ENCODE results near the gene DENND1C. TPM values are rescaled to one million over a fixed set of nuclear protein-coding genes. Genes with fewer than 3 reads are reported as not detected.
A peak's percentile ranks its signal among the peaks of the same experiment; 100 is the strongest.

The DENND1C gene
- polyA plus RNA-seq, 1 donor from 2014 or later: 0.17 TPM

GRCh38 chr19:6464070-6464873, 17.3 kb downstream of the DENND1C start, which contains the start of gene CRB3:
TSS of gene CRB3 (plus strand) at chr19:6464271. CDS start at chr19:6464702, 431 bp downstream.
- no peak within 1 kb of the TSS for H2AFZ ChIP-seq (ENCODE audit: low read depth, low read length)
- no peaks in the 10 kb centered on the region for H3K9me3 ChIP-seq (ENCODE audit: low read length)
- no peak within 1 kb of the TSS for H3K27ac ChIP-seq (ENCODE audit: low read length)
- no peaks in the 10 kb centered on the region for H3K36me3 ChIP-seq (ENCODE audit: insufficient read depth, low read length)
- no peak within 1 kb of the TSS for H3K4me2 ChIP-seq (ENCODE audit: low read length)
- peak within 1 kb of the TSS; percentile 44 for H3K4me3 ChIP-seq (ENCODE audit: low read length)
- no peak for TF ChIP-seq POLR2AphosphoS5 (IDR thresholded peaks at IDR 0.05)
- no peak for TF ChIP-seq EZH2 (IDR thresholded peaks at IDR 0.05; ENCODE audit: borderline replicate concordance, insufficient read depth, low read length, poor library complexity, severe bottlenecking)
- no peak for TF ChIP-seq SMC3 (conservative IDR thresholded peaks at IDR 0.05; ENCODE audit: poor library complexity)
- no peak for TF ChIP-seq TAF1 (IDR thresholded peaks at IDR 0.05; ENCODE audit: low read depth)
- TF ChIP-seq REST (IDR thresholded peaks at IDR 0.05; ENCODE audit: borderline replicate concordance): no peak
- TF ChIP-seq, protein P1, sequence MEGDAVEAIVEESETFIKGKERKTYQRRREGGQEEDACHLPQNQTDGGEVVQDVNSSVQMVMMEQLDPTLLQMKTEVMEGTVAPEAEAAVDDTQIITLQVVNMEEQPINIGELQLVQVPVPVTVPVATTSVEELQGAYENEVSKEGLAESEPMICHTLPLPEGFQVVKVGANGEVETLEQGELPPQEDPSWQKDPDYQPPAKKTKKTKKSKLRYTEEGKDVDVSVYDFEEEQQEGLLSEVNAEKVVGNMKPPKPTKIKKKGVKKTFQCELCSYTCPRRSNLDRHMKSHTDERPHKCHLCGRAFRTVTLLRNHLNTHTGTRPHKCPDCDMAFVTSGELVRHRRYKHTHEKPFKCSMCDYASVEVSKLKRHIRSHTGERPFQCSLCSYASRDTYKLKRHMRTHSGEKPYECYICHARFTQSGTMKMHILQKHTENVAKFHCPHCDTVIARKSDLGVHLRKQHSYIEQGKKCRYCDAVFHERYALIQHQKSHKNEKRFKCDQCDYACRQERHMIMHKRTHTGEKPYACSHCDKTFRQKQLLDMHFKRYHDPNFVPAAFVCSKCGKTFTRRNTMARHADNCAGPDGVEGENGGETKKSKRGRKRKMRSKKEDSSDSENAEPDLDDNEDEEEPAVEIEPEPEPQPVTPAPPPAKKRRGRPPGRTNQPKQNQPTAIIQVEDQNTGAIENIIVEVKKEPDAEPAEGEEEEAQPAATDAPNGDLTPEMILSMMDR (IDR thresholded peaks at IDR 0.05; ENCODE audit: poor library complexity, severe bottlenecking): no peak
- no peak for TF ChIP-seq MXI1 (conservative IDR thresholded peaks at IDR 0.05; ENCODE audit: poor library complexity, severe bottlenecking)
- no peak for TF ChIP-seq EP300 (conservative IDR thresholded peaks at IDR 0.05; ENCODE audit: poor library complexity, severe bottlenecking)
- TF ChIP-seq RAD21 (conservative IDR thresholded peaks at IDR 0.05): no peak
- H4K20me1 ChIP-seq (ENCODE audit: insufficient read depth): no peaks in the 10 kb centered on the region
- H3K79me2 ChIP-seq (replicated peaks; ENCODE audit: insufficient read depth, low read length): no peaks in the 10 kb centered on the region
- peaks cover 38% of the 10 kb centered on the region for H3K27me3 ChIP-seq (ENCODE audit: insufficient read depth, low read depth, low read length)
- H3F3A ChIP-seq (ENCODE audit: insufficient read depth, low read length, poor library complexity, severe bottlenecking): no peaks in the 10 kb centered on the region
- H3K9ac ChIP-seq (ENCODE audit: low read length): no peak within 1 kb of the TSS
- no peaks in the 10 kb centered on the region for H3K9me2 ChIP-seq (ENCODE audit: insufficient read depth, low read length)

DNA sequence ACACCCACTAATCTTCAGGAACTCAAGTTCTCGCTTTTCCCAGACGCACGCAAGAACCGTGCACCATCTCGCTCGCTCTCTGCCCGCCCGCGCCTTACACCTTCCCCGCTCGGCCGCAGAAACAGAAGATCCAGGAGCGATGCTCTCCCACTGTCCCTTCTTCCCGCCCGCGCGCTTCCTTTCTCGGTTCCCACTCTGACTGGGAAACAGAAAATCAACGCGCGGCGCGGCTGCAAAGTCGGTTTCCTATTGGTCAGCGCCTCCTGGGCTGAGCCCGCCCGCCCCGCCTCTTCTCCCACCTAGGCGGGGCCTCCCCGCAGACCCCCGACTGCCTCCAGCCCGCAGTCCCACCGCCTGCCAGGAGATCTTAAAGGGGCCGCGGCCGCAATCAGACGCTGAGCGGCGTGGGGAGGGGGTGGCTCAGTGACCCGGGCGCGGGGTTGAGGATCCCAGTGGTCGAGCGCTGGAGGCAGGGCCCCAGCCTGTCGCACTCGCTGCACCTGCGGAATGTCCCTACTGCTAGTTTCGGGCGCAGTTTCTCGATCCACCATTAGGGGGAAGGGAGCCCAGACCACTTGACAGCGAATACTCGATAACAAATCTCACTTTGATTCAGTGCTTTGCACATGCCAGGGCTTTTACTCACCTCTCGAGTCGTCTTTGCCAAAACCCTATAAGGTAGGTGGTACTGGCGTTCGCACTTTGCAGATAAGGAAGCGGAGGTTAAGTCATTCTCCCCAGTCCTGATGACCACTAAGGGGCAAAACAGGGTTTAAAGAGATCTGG, 21.3 kb downstream of the DENND1C start:
- Histone ChIP-seq H3K4me2 (ENCODE audit: low read length) (peak overlapping the region; percentile 78), H3K4me3 (ENCODE audit: low read length) (peak overlapping the region; percentile 90), H3K9ac (ENCODE audit: low read length) (peak overlapping the region; percentile 67), H3F3A (ENCODE audit: insufficient read depth, low read length, poor library complexity, severe bottlenecking) (no peaks in the 10 kb centered on the region), H2AFZ (ENCODE audit: low read depth, low read length) (peak overlapping the region; percentile 57), H3K79me2 (replicated peaks; ENCODE audit: insufficient read depth, low read length) (no peaks in the 10 kb centered on the region), H3K36me3 (ENCODE audit: insufficient read depth, low read length) (peaks cover 4% of the 10 kb centered on the region), H4K20me1 (ENCODE audit: insufficient read depth) (no peaks in the 10 kb centered on the region), H3K27me3 (ENCODE audit: insufficient read depth, low read depth, low read length) (peaks cover 33% of the 10 kb centered on the region), H3K9me3 (ENCODE audit: low read length) (no peaks in the 10 kb centered on the region), H3K27ac (ENCODE audit: low read length) (peak overlapping the region; percentile 70), H3K9me2 (ENCODE audit: insufficient read depth, low read length) (no peaks in the 10 kb centered on the region)
- TF ChIP-seq SMC3 (conservative IDR thresholded peaks at IDR 0.05; ENCODE audit: poor library complexity): peak; percentile 69
- TF ChIP-seq MXI1 (conservative IDR thresholded peaks at IDR 0.05; ENCODE audit: poor library complexity, severe bottlenecking): peak; percentile 53
- TF ChIP-seq EZH2 (IDR thresholded peaks at IDR 0.05; ENCODE audit: borderline replicate concordance, insufficient read depth, low read length, poor library complexity, severe bottlenecking): no peak
- TF ChIP-seq RAD21 (conservative IDR thresholded peaks at IDR 0.05): peak; percentile 63
- TF ChIP-seq TAF1 (IDR thresholded peaks at IDR 0.05; ENCODE audit: low read depth): peak; percentile 35
- peak; percentile 45 for TF ChIP-seq POLR2AphosphoS5 (IDR thresholded peaks at IDR 0.05)
- TF ChIP-seq, protein P1 (IDR thresholded peaks at IDR 0.05; ENCODE audit: poor library complexity, severe bottlenecking): peak; percentile 86
- TF ChIP-seq EP300 (conservative IDR thresholded peaks at IDR 0.05; ENCODE audit: poor library complexity, severe bottlenecking): peak; percentile 21
- peak; percentile 76 for TF ChIP-seq REST (IDR thresholded peaks at IDR 0.05; ENCODE audit: borderline replicate concordance)
